T-helper 1 cell treated with Interleukin-12 subunit alpha and Interleukin-12 subunit beta and Interleukin-4 antibody, amounts not matched to agents 30 μg/mL and 1 μg/mL, for 36 hours (primary cell): ENCODE results near the gene DMPK.

Experiments
- H3K27ac Mint-ChIP-seq: one replicate; pipeline ENCODE4 v1.8.0; 2021; ENCODE audit warnings: mild to moderate bottlenecking, mixed read lengths
- H3K27me3 Mint-ChIP-seq: one replicate; pipeline ENCODE4 v1.8.0; 2021; ENCODE audit warnings: low read depth, mixed read lengths
- H3K36me3 Mint-ChIP-seq: one replicate; pipeline ENCODE4 v1.8.0; 2021; ENCODE audit warnings: low read depth, mixed read lengths
- H3K4me1 Mint-ChIP-seq: one replicate; pipeline ENCODE4 v1.8.0; 2021; ENCODE audit warnings: low read depth, mixed read lengths
- H3K4me3 Mint-ChIP-seq: one replicate; pipeline ENCODE4 v1.8.0; 2021; ENCODE audit warnings: mild to moderate bottlenecking, moderate library complexity, mixed read lengths
- H3K9me3 Mint-ChIP-seq: one replicate; pipeline ENCODE4 v1.8.0; 2021; ENCODE audit warnings: mixed read lengths

DMPK gene

DNA sequence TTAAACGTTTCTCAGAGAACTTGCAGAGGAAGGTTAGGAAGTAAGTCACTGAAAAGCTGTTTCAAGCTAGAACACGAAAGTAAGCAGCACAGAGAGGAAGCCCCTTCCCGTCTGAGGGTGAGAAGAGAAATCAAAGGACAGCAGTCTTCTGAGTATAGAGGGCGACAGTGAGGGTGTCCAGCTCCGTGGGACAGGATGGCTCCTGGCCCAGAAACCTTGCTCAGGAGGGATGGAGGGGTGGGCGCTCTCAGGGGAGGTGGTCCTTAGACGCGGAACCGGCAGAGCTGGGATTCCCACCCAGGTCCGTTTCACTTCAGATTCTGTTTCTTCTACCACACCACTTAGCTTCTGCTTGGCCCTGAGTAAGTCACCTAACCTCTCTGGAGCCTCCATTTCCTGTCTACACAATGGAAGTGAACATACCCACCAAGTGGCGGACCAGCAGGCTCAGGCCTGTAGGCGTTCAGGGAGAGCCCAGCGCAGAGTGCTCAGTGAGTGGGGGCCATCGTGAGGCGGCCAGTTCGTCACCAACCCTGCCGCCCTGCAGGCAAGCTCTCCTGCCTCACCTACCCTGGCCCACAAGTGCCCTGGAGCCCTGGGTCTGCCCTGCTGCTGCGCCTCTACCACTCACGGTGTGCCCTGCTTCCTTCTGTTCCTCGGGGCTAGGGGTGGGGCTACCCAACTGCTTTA, 38.3 kb upstream of the DMPK start:
- Mint-ChIP-seq H3K9me3 (no peaks in the 10 kb centered on the region), H3K4me1 (peaks cover 2% of the 10 kb centered on the region), H3K27me3 (no peaks in the 10 kb centered on the region), H3K36me3 (peaks cover 18% of the 10 kb centered on the region), H3K27ac (no peak overlapping the region), H3K4me3 (no peak overlapping the region)

GRCh38 chr19:45819769-45820168, 37.5 kb upstream of the DMPK start:
- Mint-ChIP-seq H3K27me3 (no peaks in the 10 kb centered on the region), H3K9me3 (no peaks in the 10 kb centered on the region), H3K4me1 (peaks cover 2% of the 10 kb centered on the region), H3K4me3 (no peak overlapping the region), H3K36me3 (peaks cover 16% of the 10 kb centered on the region), H3K27ac (no peak overlapping the region)

DNA sequence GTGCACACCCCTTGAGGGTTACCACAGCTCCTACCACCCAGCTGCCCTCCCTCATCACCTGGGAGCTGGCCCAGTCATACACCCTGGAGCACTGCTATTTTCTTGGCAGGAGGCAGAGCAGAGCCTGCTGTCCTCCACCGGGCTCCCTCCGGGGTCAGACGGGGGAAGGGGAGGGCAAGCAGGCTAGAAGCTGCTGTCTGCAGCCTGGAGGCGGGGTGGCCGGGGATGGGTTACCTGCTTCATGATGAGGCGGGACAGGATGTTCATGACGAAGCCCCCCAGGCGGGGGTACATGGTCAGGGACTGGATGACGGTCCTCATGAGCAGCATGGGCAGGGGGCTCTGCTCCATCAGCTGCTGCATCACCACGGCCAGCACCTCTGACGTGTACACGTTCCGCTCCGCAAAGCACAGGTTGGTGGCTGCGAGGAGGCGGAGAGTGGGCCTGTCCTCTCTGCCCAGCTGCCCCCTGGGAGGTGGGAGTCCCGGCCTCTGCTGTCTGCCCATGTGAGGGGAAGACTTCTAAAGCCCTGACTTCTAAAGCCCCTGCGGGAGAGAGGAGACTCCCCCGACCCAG, 35.5 kb upstream of the DMPK start:
- no peaks in the 10 kb centered on the region for H3K9me3 Mint-ChIP-seq
- peaks cover 5% of the 10 kb centered on the region for H3K36me3 Mint-ChIP-seq
- H3K4me1 Mint-ChIP-seq: peaks cover 2% of the 10 kb centered on the region
- H3K27me3 Mint-ChIP-seq: no peaks in the 10 kb centered on the region
- H3K27ac Mint-ChIP-seq: no peak overlapping the region
- H3K4me3 Mint-ChIP-seq: no peak overlapping the region

- Mint-ChIP-seq H3K4me3 (no peak overlapping the region), H3K9me3 (no peaks in the 10 kb centered on the region), H3K27me3 (no peaks in the 10 kb centered on the region), H3K27ac (no peak overlapping the region), H3K36me3 (peaks cover 5% of the 10 kb centered on the region), H3K4me1 (peaks cover 2% of the 10 kb centered on the region)
Observed at GRCh38 chr19:45817010-45817724, 34.9 kb upstream of the DMPK start.

DNA sequence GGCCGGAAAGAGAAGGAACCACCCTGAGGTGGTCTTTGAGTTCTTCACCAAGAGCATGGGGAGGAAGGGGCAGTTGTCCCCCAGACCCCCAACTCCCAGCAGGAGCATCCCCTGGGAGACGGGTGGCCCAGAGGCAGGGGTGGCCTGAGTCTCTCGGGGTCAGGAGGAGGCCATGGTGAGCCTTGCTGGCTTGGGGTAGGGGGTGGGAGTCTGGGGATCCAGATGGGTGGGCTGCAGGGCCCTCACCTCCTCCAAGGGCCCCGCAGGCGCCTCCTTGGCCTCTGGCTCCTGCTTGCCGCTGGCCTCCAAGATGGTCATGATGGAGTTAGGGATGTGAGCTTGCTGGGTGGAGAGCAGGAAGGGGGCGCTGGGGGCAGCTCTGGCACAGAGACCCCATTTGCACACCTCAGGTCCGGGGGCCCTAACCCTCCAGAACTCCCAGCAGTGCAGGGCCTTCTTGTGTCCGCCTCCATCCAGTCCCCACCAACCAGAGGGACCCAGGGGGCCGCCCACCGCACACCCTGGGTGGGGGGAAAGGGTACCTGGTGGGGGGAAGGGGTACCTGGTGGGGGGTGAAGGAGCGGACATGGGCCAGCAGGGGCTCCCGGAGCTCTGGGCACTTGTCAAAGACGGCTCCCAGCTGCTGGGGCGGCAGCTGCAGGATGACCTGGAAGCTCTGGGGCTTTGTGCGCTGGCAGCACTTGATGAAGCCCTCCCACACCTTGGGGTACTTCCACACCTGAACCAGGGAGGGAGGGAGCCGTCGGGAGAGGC, 34.1 kb upstream of the DMPK start:
- peaks cover 5% of the 10 kb centered on the region for H3K36me3 Mint-ChIP-seq
- peaks cover 2% of the 10 kb centered on the region for H3K4me1 Mint-ChIP-seq
- no peaks in the 10 kb centered on the region for H3K9me3 Mint-ChIP-seq
- H3K27ac Mint-ChIP-seq: no peak overlapping the region
- no peaks in the 10 kb centered on the region for H3K27me3 Mint-ChIP-seq
- no peak overlapping the region for H3K4me3 Mint-ChIP-seq

- Mint-ChIP-seq H3K9me3 (no peaks in the 10 kb centered on the region), H3K4me3 (no peak overlapping the region), H3K27me3 (no peaks in the 10 kb centered on the region), H3K4me1 (peaks cover 2% of the 10 kb centered on the region), H3K36me3 (peaks cover 2% of the 10 kb centered on the region), H3K27ac (no peak overlapping the region)
Observed at GRCh38 chr19:45815481-45816216, 33.4 kb upstream of the DMPK start.

GRCh38 chr19:45814851-45815480, 32.7 kb upstream of the DMPK start, which contains the start of gene RSPH6A:
Gene RSPH6A, minus strand, starts transcription at chr19:45815308. Its CDS starts 132 bp downstream, at chr19:45815176.
- no peak within 1 kb of the TSS for H3K27ac Mint-ChIP-seq
- H3K36me3 Mint-ChIP-seq: peaks cover 2% of the 10 kb centered on the region
- no peak within 1 kb of the TSS for H3K4me3 Mint-ChIP-seq

DNA sequence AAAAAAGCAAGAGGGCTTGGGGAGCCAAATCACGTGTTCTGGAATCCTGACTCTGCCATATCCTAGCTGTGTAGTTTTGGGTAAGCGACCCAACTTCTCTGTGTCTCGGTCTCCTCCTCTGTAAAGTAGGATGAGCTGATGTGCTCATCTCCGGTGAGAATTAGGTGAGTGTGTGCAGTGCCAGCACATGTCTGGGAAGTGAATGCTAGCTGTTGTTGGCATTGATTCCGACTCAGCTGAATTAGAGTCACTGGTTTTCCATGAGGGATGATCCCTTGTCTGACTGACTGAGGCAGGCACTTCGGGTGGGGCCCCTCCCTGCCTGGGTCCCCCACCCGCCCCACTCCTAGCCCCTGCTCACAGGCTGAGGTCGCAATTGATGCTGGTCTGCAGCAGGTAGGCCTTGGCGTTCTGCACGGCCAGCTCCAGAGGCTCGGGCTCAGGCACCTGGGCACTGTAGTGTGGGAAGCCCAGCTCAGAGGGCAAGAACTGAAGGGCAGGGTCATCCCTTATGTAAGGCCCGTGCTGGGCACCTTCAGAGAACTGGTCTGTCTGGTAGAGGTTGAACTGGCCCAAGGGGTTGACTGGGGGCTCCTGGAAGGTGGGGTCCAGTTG, 32.0 kb upstream of the DMPK start:
- Mint-ChIP-seq H3K4me1 (peaks cover 13% of the 10 kb centered on the region), H3K4me3 (no peak overlapping the region), H3K36me3 (no peaks in the 10 kb centered on the region), H3K9me3 (no peaks in the 10 kb centered on the region), H3K27me3 (no peaks in the 10 kb centered on the region), H3K27ac (no peak overlapping the region)

More at GRCh38 chr19:45814851-45815480, 32.7 kb upstream of the DMPK start, which contains the start of gene RSPH6A:
- Mint-ChIP-seq H3K9me3 (no peaks in the 10 kb centered on the region), H3K4me1 (peaks cover 7% of the 10 kb centered on the region), H3K27me3 (no peaks in the 10 kb centered on the region)

- Mint-ChIP-seq H3K4me1 (peaks cover 14% of the 10 kb centered on the region), H3K27ac (no peak overlapping the region), H3K4me3 (no peak overlapping the region), H3K27me3 (no peaks in the 10 kb centered on the region), H3K9me3 (no peaks in the 10 kb centered on the region), H3K36me3 (no peaks in the 10 kb centered on the region)
Observed at GRCh38 chr19:45812297-45812696, 30.0 kb upstream of the DMPK start.

DNA sequence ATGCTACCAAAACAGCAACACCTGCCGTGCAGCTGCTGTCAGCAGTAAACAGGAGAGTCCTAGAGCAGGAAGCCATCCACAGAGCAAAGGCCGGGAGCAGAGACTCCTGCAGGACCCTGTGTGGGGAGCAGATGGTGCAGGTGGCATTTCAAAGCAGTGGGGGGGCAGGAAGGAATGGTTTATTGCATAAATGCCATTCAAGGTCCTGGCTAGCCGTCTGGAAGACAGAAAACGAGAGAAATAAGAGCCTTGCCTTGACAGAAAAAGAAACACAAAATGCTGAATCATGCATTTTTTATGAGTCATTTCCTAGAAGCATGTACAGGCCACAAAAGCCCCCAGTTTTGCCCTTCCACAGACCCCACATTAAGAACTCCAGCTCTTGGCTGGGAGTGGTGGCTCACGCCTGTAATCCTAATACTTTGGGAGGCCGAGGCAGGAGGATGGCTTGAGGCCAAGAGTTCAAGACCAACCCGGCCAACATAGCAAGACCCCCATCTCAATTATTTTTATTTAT, 27.4 kb upstream of the DMPK start:
- H3K9me3 Mint-ChIP-seq: no peaks in the 10 kb centered on the region
- peaks cover 12% of the 10 kb centered on the region for H3K4me1 Mint-ChIP-seq
- peaks cover 7% of the 10 kb centered on the region for H3K27me3 Mint-ChIP-seq
- no peak overlapping the region for H3K27ac Mint-ChIP-seq
- no peaks in the 10 kb centered on the region for H3K36me3 Mint-ChIP-seq
- H3K4me3 Mint-ChIP-seq: no peak overlapping the region

GRCh38 chr19:45805719-45806118, 23.4 kb upstream of the DMPK start:
- Mint-ChIP-seq H3K9me3 (no peaks in the 10 kb centered on the region), H3K27me3 (peaks cover 17% of the 10 kb centered on the region), H3K4me3 (no peak overlapping the region), H3K4me1 (peaks cover 12% of the 10 kb centered on the region), H3K27ac (no peak overlapping the region), H3K36me3 (no peaks in the 10 kb centered on the region)

GRCh38 chr19:45804959-45805230, 22.6 kb upstream of the DMPK start:
- no peaks in the 10 kb centered on the region for H3K36me3 Mint-ChIP-seq
- no peaks in the 10 kb centered on the region for H3K9me3 Mint-ChIP-seq
- H3K4me1 Mint-ChIP-seq: peaks cover 7% of the 10 kb centered on the region
- no peak overlapping the region for H3K4me3 Mint-ChIP-seq
- peaks cover 23% of the 10 kb centered on the region for H3K27me3 Mint-ChIP-seq
- no peak overlapping the region for H3K27ac Mint-ChIP-seq

DNA sequence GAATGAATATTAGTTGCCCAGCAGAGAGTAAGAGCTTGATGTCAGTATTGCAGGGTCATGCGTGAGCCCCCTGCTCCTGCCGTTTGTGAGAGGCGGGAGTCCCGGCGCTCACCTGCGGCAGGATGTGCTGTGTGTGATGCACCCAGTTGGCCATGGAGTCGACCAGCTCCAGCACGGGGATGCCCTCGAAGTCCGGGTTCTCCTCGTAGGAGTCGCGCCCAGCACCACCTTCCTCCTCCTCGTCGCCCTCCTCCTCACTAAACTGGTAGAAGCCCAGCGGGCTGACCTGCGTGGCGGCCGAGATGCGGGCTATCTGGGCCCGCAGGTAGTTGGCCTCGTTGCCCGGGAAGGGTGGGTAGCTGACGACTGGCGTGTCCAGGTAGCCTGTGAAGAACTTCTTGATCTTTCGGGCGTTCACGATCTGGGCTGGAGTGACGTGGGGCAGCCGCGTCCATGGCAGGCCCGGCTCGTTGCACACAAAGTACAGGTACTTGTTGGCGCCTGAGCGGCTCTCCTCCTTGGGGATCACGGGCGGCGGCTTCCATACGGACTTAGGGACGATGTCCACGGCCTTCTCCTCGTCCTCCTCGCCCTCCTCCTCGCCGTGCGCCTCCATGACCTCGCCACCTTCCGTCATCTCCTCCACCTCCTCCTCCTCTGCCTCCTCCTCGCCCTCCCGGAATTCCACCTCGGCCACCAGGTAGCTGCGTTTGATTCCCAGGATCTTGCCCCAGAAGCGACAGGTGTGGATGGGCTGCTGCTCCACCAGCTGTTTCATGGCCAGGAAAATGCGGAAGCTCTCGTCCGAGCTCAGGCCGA, 22.1 kb upstream of the DMPK start:
- no peaks in the 10 kb centered on the region for H3K36me3 Mint-ChIP-seq
- no peak overlapping the region for H3K27ac Mint-ChIP-seq
- H3K9me3 Mint-ChIP-seq: no peaks in the 10 kb centered on the region
- H3K4me1 Mint-ChIP-seq: peaks cover 2% of the 10 kb centered on the region
- H3K4me3 Mint-ChIP-seq: no peak overlapping the region
- peaks cover 23% of the 10 kb centered on the region for H3K27me3 Mint-ChIP-seq
